ENCODE results near the gene ABCG1.

DNA sequence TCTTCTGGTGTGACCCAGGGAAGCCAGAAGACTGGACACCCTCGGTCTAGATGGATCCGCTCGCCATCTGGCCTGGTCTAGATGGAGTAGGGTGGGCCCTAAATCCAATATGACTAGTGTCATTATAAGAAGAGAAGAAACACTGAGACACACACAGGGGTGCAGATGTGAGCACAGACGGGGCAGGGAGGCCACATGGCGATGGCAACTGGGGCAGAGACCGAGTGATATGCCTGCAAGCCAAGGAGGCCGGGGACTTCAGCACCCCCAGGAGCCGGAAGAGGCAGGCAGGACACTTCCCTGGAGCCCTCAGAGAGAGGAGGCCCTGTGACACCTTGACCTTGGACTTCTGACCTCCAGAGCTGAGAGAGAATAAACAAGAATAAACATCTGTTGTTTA is 101.9 kb downstream of the ABCG1 start:
- TF ChIP-seq BHLHE40 (IDR thresholded peaks at IDR 0.05; ENCODE audit: borderline replicate concordance) (no peak), ZNF384 (IDR thresholded peaks at IDR 0.05) (no peak), SUZ12 (IDR thresholded peaks at IDR 0.05) (no peak)
- TF ChIP-seq, protein P1, sequence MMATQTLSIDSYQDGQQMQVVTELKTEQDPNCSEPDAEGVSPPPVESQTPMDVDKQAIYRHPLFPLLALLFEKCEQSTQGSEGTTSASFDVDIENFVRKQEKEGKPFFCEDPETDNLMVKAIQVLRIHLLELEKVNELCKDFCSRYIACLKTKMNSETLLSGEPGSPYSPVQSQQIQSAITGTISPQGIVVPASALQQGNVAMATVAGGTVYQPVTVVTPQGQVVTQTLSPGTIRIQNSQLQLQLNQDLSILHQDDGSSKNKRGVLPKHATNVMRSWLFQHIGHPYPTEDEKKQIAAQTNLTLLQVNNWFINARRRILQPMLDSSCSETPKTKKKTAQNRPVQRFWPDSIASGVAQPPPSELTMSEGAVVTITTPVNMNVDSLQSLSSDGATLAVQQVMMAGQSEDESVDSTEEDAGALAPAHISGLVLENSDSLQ (IDR thresholded peaks at IDR 0.05) = no peak

Data from HEK293T (cell line).